D721Med (cell line): ENCODE data around the gene STIL.

Experiments
- DNase-seq: peaks from one replicate; pipeline ENCODE4 v3.0.0; 2011; ENCODE audit warnings: low spot score; ENCODE audit not compliant: insufficient read length
- FAIRE-seq: peaks from 2 replicates; lab custom pipeline; 2011; peaks lifted over from hg19 to GRCh38; lab: Jason Lieb, UNC
- TF ChIP-seq, protein P1 (sequence below): IDR thresholded peaks from 2 replicates; pipeline ENCODE4 v1.5.1; 2012; ENCODE audit warnings: mild to moderate bottlenecking, control low read depth; ENCODE audit not compliant: insufficient read depth; ENCODE audit errors: missing control alignments

STIL gene

DNA sequence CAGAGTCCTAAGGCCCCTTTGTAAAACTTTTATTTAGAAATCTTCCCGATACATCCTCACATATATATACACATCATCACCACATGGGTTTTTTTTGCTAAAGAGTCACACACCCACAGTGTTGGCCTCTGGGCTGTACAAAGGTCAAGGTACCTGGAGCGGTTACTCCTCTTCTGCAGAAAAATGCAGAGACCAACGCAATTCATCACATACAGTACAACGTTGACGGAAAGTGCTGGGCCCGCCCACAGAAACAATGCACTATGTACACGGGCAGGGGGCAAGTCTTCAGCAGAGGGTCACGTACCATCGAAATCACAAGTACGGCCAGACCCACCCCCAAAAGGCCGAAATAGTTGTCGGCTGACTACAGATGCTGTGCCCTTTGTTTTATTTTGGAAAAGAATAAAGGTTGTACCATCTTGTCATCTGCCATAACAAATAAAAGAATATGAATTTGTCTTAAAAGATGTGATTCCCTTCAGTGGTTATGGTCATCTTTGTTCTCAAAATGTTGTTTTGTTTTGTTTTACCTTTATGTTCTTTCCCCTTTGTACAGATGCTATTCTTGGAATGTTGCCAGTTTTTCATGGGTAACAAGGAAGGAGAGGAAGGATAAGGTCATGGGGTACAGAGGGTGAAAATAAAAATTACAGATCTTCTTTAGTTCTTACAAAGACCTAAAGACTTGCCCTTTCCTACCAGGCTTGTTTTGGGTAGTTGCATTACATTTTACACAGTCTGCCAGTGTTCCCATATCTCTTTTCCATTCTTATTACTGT lies 97.5 kb downstream of the STIL start:
- FAIRE-seq, result no peak
- TF ChIP-seq, protein P1, sequence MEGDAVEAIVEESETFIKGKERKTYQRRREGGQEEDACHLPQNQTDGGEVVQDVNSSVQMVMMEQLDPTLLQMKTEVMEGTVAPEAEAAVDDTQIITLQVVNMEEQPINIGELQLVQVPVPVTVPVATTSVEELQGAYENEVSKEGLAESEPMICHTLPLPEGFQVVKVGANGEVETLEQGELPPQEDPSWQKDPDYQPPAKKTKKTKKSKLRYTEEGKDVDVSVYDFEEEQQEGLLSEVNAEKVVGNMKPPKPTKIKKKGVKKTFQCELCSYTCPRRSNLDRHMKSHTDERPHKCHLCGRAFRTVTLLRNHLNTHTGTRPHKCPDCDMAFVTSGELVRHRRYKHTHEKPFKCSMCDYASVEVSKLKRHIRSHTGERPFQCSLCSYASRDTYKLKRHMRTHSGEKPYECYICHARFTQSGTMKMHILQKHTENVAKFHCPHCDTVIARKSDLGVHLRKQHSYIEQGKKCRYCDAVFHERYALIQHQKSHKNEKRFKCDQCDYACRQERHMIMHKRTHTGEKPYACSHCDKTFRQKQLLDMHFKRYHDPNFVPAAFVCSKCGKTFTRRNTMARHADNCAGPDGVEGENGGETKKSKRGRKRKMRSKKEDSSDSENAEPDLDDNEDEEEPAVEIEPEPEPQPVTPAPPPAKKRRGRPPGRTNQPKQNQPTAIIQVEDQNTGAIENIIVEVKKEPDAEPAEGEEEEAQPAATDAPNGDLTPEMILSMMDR, result no peak
- DNase-seq, result no peak

DNA sequence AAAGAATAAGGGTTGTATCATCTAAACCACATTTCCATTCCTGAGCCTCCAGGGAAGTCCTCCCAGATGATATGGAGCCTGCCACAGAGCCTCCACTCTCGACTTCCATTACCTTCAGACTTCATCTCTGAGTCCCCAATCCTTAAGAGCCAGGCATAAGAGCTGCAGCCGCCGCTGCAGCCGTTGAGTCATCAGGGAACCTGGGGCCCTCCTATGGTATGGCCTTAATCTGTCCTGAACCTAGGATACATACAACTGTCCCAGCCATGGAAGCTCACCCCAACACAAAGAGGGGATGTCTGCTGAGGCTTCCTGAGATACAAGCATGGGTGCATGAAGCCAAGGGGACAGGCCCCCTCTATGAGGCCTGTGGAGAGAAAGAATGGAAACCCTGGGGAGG lies 98.2 kb downstream of the STIL start:
- DNase-seq (no peak), FAIRE-seq (no peak)
- TF ChIP-seq, protein P1, result no peak

DNA sequence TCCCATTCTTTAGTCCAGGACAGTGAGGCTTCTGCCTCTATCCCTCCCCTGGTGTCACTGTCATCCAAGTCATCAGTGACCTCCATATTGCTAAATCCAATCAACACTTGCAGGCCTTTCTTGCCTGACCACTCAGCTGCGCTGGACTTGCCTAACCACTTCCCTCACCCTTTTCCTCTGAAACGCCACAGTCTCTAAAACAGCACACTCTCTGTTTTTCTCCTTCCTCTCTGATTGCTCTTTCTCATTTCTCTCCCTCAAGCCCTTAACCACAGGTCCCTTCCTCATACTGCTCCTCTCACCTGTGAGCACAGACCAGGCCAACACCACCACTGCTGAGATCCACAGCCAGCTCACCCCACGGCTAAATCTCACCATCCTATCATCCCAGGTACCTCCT lies 99.4 kb downstream of the STIL start:
- TF ChIP-seq, protein P1, result no peak
- FAIRE-seq (no peak), DNase-seq (no peak)

DNA sequence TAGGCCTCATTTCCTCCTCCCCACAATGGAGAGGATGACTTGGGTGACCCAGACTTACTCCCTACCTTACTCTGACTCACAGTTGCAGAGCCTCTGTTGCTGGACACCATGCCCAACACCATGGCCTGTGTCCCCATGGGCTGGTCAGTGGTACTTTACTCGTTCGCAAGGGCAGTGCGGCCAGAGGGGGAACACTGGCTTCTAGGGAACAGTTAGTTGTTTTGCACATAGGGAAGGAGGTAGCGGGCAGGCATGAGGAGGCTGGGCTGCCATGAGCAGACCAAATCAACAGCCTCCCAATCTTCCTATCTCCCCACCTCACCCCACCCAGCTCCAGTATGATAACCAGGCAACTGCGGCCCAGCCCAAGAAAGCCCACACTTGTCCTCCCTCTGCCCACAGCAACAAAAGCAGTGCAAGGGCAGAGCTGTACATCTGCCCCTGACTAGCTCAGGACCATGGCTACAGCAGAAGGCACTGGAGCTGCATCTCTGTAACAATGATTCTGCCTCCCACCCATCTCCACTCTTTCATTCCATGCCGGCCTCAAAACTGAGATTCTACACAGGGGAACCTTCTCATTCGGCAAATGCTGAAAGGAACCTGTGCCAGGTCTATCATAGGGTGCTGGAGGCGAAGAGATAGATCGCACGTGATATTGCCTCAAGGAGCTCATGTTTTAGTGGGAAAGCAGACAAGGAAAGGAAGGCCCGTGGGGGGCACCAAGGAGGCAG lies 100.5 kb downstream of the STIL start:
- TF ChIP-seq, protein P1, result no peak
- FAIRE-seq (no peak), DNase-seq (no peak)

DNA sequence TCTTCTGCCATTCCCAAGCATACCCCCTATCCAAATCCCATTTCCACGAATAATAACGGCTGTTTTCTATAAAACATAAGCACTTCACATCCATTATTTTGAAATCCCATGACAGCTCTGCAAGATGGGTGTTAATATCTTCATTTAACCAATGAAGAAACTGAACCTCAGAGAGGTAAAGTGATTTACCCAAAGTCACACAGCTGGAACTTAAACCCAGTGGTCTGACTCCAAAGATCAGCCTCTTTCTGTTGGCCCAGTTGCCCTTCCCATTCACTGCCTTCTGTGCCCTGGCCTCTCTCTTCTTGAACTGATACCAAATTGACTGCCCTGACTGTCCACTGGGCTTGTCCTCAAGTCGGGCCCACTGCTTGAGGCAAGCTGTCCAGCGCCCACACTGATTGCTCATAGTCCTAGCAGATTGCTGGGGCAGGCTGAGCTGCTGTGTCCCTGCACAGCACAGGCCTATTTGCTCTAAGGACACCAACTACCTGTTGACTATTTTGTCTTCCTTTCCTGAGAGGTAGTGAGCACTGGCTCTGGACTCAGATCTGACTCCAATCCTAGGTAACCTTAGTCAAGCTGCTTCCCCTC lies 101.2 kb downstream of the STIL start:
- DNase-seq, result no peak
- no peak for FAIRE-seq

DNA sequence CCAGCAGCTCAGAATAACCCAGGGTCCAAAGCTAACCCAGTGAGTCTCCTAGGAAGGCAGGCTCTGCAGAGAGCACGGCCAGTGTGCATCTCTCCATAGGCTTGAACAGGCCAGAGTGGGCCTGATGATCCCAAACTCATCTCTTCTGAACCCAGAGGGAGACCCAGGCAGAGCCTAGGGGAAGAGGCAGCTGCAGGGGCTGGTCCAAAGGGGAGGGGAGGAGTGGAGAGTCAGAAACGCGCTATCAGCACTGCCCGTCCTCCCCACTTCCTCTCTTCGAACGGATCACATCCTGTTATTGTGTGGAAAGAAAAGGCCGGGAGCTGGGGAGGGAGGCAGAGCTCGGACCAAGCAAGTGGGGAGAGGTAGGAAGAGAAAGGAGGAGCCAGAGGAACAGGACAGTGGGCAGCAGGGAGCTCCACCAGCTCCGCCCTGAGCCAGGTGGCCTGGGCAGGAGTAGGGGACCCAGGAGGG lies 102.1 kb downstream of the STIL start:
- DNase-seq (no peak), FAIRE-seq (no peak)
- TF ChIP-seq, protein P1, result no peak

More for the DNA sequence above, 101.2 kb downstream of the STIL start:
- TF ChIP-seq, protein P1, result no peak
